Thoracic aorta (tissue), 2 donors: ENCODE results near the gene ANKRD16. TPM values are rescaled to one million over a fixed set of nuclear protein-coding genes. Genes with fewer than 3 reads are reported as not detected.

Experiments
- ATAC-seq: fragments of 150-250 bp; one replicate; pipeline ENCODE4 v1.8.0; 2017; ENCODE audit warnings: low read depth; ENCODE audit not compliant: insufficient number of reproducible peaks, low FRiP score
- DNase-seq: peaks from one replicate; pipeline ENCODE4 v3.0.0-alpha.2; 2020; ENCODE audit warnings: low spot score
- H3K27ac ChIP-seq, 2 donors: fragments of 200-600 bp; sonication (generic); 1 replicate in 1 of 2; 2 replicates in 1 of 2; pipeline ENCODE4 v1.5.1; 2016; ENCODE audit warnings: mild to moderate bottlenecking in 2 of 2, moderate library complexity in 2 of 2
- H3K27me3 ChIP-seq: fragments of 200-600 bp; sonication (generic); replicated peaks from 2 replicates; pipeline ENCODE4 v1.6.0; 2016; ENCODE audit warnings: mild to moderate bottlenecking; ENCODE audit not compliant: insufficient read depth
- H3K36me3 ChIP-seq: fragments of 200-600 bp; sonication (generic); one replicate; pipeline ENCODE4 v1.5.1; 2016
- H3K4me1 ChIP-seq, 2 donors: fragments of 200-600 bp; sonication (generic); 1 replicate in 1 of 2; 2 replicates in 1 of 2; pipeline versions ENCODE4 v1.5.1 to v1.6.0; 2016; ENCODE audit warnings: low read depth in 2 of 2, mild to moderate bottlenecking in 1 of 2; ENCODE audit not compliant: control insufficient read depth in 1 of 2
- H3K4me3 ChIP-seq: fragments of 200-600 bp; sonication (generic); 2 replicates; pipeline ENCODE4 v1.5.1; 2016; ENCODE audit warnings: mild to moderate bottlenecking
- H3K9me3 ChIP-seq: fragments of 200-600 bp; sonication (generic); 2 replicates; pipeline ENCODE4 v1.5.1; 2016
- CTCF ChIP-seq: fragments of 200-600 bp; sonication (generic); IDR thresholded peaks from one replicate; pipeline ENCODE4 v1.5.1; 2019; ENCODE audit warnings: antibody characterized with exemption
- total RNA-seq, 2 donors: library from RNA; depleted of rRNA; stranded (reverse); fragments of >200 nt; gene quantifications; one replicate each; pipeline versions ENCODE4 v1.1.0 to v1.2.3, GENCODE V29; 2016

Gene ANKRD16
- total RNA-seq, 2 donors from 2014 or later: 10.4 to 15.0 TPM

DNA sequence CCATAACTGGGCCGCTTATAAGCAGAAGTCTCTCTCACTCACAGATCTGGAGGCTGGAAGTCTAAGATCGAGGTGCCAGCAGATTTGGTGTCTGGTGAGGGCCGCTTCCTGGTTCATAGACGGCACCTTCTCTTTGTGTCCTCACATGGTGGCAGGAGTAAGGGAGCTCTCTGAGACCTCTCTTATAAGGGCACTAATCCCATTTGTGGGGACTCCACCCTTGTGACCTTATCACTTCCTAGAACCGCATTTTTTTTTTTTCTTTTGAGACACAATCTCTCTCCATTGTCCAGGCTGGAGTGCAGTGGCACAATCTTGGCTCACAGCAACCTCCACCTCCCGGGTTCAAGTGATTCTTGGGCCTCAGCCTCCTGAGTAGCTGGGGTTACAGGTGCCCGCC is 8.5 kb upstream of the ANKRD16 start:
- DNase-seq: no peak
- no peak overlapping the region for H3K27ac ChIP-seq

DNA sequence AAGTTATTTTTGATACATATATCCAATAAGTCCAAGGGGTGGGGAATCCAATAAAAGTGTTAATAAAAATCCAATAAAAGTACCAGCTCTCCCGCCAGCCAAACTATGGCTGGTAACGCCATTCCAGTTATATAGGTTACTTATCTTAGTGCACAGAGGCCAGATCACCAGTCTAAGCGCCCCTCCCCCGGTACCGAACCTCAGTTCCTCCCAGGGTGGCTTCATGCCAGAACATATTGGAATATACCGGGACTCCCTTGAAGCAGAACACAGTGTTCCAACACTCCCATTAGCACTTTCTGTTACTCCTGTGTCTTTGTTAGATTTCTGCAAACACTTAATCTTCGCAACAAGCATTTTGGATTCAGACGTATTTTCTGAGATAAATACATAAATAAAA is 7.8 kb upstream of the ANKRD16 start:
- H3K9me3 ChIP-seq: no peaks in the 10 kb centered on the region
- no peak overlapping the region for H3K4me3 ChIP-seq
- DNase-seq (no peak), ATAC-seq (no peak)
- no peaks in the 10 kb centered on the region for H3K27me3 ChIP-seq
- H3K36me3 ChIP-seq: no peaks in the 10 kb centered on the region
- no peak for TF ChIP-seq CTCF
- peaks cover 0 to 5% of the 10 kb centered on the region in 2 donors for H3K4me1 ChIP-seq
- H3K27ac ChIP-seq: no peak overlapping the region

More for the DNA sequence above, 8.5 kb upstream of the ANKRD16 start:
- Histone ChIP-seq H3K9me3 (no peaks in the 10 kb centered on the region), H3K27me3 (no peaks in the 10 kb centered on the region), H3K4me1 (no peaks in the 10 kb centered on the region), H3K36me3 (no peaks in the 10 kb centered on the region), H3K4me3 (no peak overlapping the region)
- no peak for ATAC-seq
- no peak for TF ChIP-seq CTCF

DNA sequence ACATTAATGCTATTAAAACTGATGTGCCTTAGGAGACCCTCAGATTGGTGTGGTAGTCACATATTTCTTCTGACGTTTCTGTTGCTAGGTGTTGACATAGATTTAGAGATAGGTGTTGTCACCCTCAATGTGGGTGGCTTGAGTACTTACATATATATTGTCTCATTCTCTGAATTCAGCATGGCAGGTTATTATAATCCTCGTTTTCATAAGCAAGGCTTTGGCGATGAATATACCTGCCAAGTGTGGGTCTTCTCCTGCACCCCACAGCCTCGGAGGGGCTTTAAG is 7.3 kb upstream of the ANKRD16 start:
- Histone ChIP-seq H3K4me1 (peaks cover 2 to 10% of the 10 kb centered on the region in 2 donors), H3K27me3 (no peaks in the 10 kb centered on the region), H3K4me3 (no peak overlapping the region), H3K27ac (no peak overlapping the region), H3K9me3 (no peaks in the 10 kb centered on the region), H3K36me3 (no peaks in the 10 kb centered on the region)
- no peak for ATAC-seq
- TF ChIP-seq CTCF: no peak
- DNase-seq: no peak

- no peak overlapping the region for H3K4me3 ChIP-seq
- ATAC-seq: no peak
- H3K27ac ChIP-seq: no peak overlapping the region
- TF ChIP-seq CTCF: no peak
- H3K36me3 ChIP-seq: no peaks in the 10 kb centered on the region
- H3K9me3 ChIP-seq: no peaks in the 10 kb centered on the region
- H3K27me3 ChIP-seq: no peaks in the 10 kb centered on the region
- peaks cover 8 to 15% of the 10 kb centered on the region in 2 donors for H3K4me1 ChIP-seq
- DNase-seq: no peak
Observed at GRCh38 chr10:5896208-5897052, 6.7 kb upstream of the ANKRD16 start.

DNA sequence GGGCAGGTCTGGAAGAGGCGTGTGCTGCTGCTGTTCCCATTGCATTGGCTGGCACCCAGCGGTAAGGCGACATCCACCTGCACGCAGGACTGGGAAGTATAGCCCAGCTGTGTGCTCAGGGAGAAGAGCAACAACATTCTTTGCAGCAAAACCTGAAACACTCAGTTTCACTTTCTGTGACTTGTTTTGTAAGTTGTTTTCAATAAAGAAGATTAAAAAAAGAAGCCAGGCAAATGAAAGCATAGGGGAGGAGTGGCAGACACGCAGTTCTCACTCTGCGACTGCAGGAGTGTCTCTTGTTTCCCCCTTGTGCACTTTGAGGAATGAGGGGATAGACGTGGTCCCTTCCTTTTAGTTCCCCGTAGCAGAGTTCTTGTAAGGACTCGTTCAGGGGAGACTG is 6.1 kb upstream of the ANKRD16 start:
- no peak overlapping the region for H3K27ac ChIP-seq
- no peak for ATAC-seq
- no peaks in the 10 kb centered on the region for H3K36me3 ChIP-seq
- no peak for TF ChIP-seq CTCF
- no peak overlapping the region for H3K4me3 ChIP-seq
- H3K27me3 ChIP-seq: no peaks in the 10 kb centered on the region
- H3K4me1 ChIP-seq: peaks cover 14 to 22% of the 10 kb centered on the region in 2 donors
- no peak for DNase-seq
- H3K9me3 ChIP-seq: no peaks in the 10 kb centered on the region
